Peyer's patch (tissue), 4 donors: ENCODE measurements around the gene PLCL2.

ENCODE experiments used
- CTCF ChIP-seq, 6 experiments: fragments of 450-650 bp in 4 of 6; fragments of 200-600 bp in 2 of 6; sonication (generic) in 1 of 6; IDR thresholded peaks; one replicate each; pipeline ENCODE4 v1.5.1; 2017 to 2019; ENCODE audit warnings: antibody characterized with exemption in 6 of 6, mild to moderate bottlenecking in 3 of 6, moderate library complexity in 1 of 6
- POLR2A ChIP-seq, 2 donors: fragments of 450-650 bp; IDR thresholded peaks; one replicate each; pipeline ENCODE4 v1.5.1; 2017; ENCODE audit warnings: antibody characterized with exemption in 2 of 2, mild to moderate bottlenecking in 2 of 2, moderate library complexity in 2 of 2

GRCh38 chr3:16840101-16840424 is 44.7 kb upstream of the PLCL2 start:
- no peak for TF ChIP-seq CTCF (IDR thresholded peaks at IDR 0.05)
- no peak for TF ChIP-seq POLR2A (IDR thresholded peaks at IDR 0.05)
